ENCODE results near the gene TBX18.

Gene TBX18

GRCh38 chr6:84764332-84765049 lies at the start of gene TBX18:
TSS of gene TBX18 (minus strand) at chr6:84764598. CDS start at chr6:84764181, 417 bp downstream.
- no peak for DNase-seq (ENCODE audit: low spot score)

DNA sequence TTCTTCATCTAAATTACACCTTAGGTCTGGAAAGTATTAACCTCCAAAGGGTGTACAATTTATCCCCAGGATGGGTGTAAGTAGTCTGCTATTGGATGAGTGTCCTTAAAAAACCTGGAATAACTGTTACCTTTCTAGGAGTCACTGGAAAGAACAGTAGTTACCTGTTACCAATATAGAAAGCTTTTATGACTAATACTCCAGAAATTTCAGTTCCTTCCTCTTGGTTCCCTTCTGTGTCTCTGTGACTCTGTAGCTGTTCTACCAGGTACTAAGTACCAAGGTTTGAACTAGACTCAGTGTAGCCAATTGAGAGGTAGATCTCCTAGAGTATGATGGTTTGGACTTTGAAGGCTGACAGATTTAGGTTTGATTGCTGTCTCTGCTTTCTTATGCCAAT lies 47.0 kb upstream of the TBX18 start:
- DNase-seq (ENCODE audit: low spot score): no peak

DNA sequence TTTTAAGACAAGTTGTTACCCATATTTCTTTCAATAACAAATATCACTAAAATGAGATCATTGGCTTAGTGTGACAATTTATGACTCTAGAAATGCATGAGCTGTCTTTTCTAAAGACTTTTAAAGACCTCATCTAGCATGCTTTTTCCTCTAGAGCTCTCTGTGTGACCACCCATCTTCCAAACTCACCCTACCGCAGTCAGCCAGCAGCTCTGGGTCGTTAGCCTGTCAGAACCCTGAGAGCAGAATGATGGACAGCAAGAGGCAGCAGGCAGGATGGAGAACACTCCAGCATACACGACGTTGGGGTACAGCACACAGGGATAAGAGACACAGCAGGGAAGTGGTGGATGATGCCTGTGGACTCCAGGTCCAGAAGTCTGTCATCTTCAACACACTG lies 45.1 kb upstream of the TBX18 start:
- DNase-seq (ENCODE audit: low spot score): no peak

DNA sequence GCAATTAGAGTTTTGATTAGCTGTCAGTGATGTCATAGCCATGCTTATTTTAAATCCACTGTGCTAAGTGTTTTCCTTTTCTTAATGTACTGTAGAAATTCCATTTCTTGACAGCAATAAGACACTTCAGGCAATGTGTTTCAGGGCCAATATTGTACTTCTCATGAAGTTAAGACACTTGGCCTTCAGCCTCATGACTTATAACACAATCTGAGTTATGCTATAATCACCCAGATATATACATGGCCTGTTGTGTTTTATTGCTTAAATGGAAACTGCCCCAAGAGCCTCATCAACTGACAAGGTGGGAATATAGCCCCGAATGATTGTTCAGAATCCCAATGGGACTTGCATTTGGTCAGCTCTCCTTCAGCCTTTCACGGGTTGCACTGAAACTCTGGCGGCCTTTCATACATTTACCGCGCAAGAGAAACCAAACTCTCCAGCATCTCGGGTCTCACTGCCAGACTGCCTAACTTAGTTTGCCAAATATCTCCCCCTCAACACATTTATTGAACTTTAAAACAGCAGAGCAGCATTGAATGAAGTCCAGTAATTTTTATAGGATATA lies 44.2 kb upstream of the TBX18 start:
- no peak for DNase-seq (ENCODE audit: low spot score)

DNA sequence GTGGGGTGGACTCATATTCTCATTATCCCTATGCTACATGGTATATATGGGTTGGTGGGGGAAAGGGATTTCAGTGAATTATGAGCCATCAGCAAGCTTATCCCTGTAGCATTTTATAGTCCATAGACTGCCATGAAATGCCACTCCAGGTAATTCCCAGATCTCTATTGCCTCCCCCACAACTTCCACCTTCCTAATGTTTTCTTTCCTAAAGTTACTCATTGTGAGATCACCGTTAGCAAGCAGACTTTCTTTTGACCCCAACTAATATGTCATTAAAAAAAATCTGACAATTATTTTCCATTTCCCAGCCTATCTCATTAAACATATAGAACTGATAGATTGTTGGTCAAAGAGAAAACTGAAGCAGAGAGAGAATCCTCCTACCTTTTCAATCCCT lies 40.7 kb upstream of the TBX18 start:
- no peak for DNase-seq (ENCODE audit: low spot score)

GRCh38 chr6:84804720-84805119 lies 40.3 kb upstream of the TBX18 start:
- DNase-seq (ENCODE audit: low spot score): no peak

GRCh38 chr6:84801250-84801649 lies 36.9 kb upstream of the TBX18 start:
- DNase-seq (ENCODE audit: low spot score): no peak

GRCh38 chr6:84798257-84798656 lies 33.9 kb upstream of the TBX18 start:
- no peak for DNase-seq (ENCODE audit: low spot score)

- no peak for DNase-seq (ENCODE audit: low spot score)
These were observed 31.9 kb upstream of the TBX18 start for GRCh38 chr6:84796343-84796742.

GRCh38 chr6:84791927-84792326 lies 27.5 kb upstream of the TBX18 start:
- DNase-seq (ENCODE audit: low spot score): no peak

GRCh38 chr6:84791233-84791632 lies 26.8 kb upstream of the TBX18 start:
- DNase-seq (ENCODE audit: low spot score): no peak

GRCh38 chr6:84789170-84789569 lies 24.8 kb upstream of the TBX18 start:
- no peak for DNase-seq (ENCODE audit: low spot score)

DNA sequence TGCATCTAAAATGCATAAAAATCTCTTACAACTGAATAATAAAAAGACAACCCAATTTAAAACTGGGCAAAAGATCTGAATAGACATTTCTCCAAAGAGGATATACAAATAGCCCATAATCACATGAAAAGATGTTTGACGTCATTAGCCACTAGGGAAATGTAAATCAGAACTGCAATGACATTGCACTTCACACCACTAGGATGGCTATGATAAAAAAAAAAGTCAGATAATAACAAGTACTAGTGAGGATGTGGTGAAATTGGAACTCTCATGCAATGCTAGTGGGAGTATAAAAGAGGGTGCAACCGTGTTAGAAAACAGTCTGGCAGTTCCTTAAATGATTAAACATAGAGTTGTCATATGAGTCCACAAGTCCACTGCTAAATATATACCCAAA lies 24.3 kb upstream of the TBX18 start:
- DNase-seq (ENCODE audit: low spot score): no peak

DNA sequence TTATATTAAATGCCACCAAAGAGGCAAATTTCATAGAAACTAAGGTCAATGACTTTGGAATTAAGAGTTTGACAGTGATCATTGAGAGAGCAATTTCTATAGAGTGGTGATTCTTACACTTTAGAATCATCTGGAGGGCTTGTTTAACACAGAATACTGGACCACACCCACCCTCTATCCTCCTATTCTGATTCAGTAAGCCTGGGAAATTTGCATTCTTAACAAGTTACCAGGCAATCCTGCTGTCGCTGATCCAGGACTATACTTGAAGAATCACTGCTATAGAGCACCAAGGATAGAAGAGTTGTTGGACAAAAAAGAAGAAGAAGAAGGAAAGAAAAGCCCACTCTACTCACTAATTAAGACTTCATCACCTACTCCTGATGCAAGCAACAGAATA lies 21.3 kb upstream of the TBX18 start:
- DNase-seq (ENCODE audit: low spot score): no peak

DNA sequence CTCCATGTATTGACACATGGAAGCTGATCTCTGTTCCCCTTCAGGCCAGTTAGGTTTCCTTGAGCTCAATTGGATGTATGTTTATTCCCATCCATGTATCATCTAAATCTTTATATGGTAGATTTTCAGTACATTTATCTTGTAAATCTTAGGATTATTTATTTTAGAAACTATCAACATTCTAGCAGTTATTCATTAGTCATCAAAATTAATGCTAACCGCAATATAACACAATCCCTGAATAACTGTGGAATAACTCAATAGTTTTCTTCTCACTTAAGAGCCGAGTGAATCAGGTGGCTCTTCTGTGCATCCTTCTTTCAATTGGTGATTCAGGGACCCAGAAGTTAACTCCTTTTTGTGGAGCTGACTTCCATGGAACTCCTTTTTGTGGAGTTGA lies 15.5 kb upstream of the TBX18 start:
- DNase-seq (ENCODE audit: low spot score): no peak

DNA sequence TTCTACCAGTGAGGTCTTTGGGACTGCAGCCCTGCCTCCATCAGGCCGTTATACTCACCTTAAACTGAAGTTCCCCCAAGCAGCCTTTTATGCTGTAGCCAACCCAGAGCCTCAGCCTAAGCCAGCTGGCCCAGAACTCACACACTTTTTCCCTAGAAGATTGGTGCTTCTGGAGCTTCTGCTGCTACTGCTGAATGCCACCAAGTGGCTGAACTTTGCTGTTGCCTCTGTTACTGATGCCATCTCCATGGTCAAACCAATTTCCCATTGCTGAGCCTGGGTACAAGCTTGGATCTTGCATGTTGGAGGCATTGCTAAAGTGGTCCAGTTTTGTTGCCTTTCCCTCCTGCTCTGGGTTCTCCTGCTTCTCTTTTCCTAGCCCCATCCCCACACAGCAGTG lies 15.0 kb upstream of the TBX18 start:
- no peak for DNase-seq (ENCODE audit: low spot score)

- no peak for DNase-seq (ENCODE audit: low spot score)
These were observed 13.5 kb upstream of the TBX18 start for GRCh38 chr6:84777888-84778287.

- no peak for DNase-seq (ENCODE audit: low spot score)
These were observed 12.0 kb upstream of the TBX18 start for GRCh38 chr6:84776392-84776791.

GRCh38 chr6:84775751-84776150 lies 11.4 kb upstream of the TBX18 start:
- no peak for DNase-seq (ENCODE audit: low spot score)

- DNase-seq (ENCODE audit: low spot score): no peak
These were observed 10.5 kb upstream of the TBX18 start for GRCh38 chr6:84774985-84775284.

DNA sequence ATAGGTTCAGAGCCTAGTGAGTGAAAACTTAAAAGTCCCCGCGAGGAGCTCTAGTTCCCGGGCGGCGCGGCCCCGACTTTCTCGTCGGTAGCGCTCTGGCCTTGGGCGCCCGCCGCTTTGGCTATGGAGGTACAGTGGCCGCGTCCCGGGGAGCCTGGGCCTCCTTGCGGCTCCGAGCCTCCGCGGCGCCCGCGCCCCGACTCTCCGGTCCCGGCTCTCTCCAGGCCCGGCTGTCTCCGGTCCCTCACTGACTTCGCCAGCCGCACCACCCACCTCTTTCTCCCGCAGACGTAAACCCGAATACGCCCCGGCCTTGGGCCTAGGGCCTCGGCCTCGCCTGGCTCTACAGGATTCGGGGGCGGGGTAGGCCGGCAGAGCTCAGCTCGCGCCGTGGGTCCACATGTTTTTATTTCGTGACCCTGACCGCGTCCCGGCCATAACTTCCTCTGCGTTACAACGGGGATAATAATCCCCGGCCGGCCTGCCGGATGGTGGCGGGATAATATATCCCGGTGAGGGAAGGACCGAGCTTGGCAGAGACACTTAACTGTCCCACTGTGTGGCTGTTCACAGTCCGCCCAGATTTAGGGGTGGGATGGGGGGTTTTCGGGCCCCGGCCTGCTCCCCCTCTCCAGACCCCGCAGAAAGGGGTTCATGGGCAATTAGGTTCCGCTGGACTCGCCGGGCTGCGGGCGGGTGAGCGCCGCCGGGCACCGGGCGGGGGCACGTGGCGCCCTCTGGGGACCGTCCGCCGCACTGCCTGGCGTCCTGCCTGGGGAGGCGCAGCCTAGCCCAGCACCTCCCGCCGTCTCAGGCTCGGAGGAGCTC lies 10.0 kb upstream of the TBX18 start:
- DNase-seq (ENCODE audit: low spot score): no peak

DNA sequence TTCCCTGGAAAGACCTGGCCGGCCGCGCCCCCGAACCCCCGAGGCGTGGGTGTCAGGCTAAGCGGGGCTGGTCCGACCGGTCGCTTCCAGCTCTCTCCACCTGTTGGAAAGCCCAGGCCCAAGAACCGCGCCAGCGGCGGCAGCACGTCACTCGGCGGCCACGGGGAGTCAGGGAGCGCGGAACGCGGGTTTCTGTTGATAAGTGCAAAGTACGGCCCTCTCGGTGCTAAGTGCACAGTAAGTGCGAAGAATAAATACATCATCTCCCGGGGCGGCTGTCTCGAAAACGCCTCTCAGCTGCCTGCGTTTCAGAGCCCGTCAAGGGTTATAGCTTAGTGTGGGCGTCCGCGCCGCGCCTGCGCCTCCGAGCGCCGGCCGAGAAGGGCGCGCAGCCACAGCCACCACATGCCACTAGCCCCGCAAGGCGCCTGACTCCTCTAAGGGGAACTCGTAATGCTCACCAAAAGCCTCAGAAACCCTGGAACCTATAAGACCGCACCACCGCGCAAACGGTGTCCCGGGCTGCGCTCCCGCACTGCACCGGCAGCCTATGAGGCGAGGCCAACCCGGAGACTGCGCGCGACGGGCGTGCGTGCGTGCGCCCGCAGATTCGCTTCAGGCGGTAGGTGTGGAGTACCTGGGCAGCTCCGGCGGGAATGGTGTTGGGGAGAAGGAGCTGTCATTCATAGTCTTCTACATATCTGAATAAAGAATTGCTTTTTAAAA lies 9.2 kb upstream of the TBX18 start:
- no peak for DNase-seq (ENCODE audit: low spot score)

- no peak for DNase-seq (ENCODE audit: low spot score)
These were observed 8.7 kb upstream of the TBX18 start for GRCh38 chr6:84773133-84773430.
